HL-60 (cell line): ENCODE data around the gene LPO.

Source experiments
- GABPA ChIP-seq: IDR thresholded peaks from 2 replicates; pipeline ENCODE4 v1.6.1; 2012; ENCODE audit warnings: low read depth
- TF ChIP-seq, protein P1 (sequence below): IDR thresholded peaks from one replicate; pipeline ENCODE4 v1.5.1; 2011; ENCODE audit warnings: low read length, control low read depth, inconsistent platforms; ENCODE audit not compliant: insufficient read depth

DNA sequence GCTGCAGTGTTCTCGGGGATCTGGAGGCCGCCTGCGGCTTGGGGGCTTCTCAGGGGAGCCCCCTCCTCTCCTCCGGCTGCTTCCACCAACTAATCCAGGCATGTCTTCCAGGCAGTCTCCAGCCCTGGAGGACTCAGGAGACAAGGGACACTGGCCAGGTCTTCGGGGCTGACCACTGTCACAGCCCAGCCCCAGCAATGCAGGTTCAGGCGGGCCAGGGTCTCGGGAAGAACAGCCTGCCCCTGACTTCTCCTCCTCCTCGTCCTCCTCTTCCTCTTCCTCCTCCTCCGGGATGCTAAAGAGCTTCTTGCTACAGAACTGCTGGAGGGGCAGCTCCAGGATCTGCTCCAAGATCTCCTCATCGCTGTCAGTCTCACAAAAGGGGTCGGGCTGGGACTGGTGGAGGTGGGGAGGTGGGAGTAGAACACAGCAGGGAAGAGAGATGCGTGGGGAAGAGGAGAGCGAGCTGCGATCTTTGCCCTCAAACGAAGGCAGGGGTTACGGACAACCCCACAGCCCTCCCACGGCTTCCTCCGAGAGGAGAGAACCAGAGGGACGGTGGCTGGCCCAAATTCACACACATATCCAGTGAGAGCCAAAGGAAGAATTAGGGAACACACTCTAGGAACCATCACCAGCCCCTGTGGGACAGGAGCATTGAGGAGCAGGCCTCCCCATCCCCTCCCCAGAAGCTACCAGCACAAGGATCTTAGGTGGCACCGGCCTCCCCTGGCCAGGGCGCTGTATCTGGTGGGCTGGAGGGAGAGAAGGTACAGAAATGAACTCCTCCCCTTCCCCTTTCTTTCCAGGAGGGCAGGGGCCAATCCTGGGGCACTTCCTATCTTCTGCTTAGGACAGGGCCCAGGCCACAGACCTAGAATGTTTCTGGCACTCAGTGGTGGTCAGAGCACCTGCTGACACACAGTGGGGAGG lies 70.9 kb downstream of the LPO start:
- TF ChIP-seq, protein P1, sequence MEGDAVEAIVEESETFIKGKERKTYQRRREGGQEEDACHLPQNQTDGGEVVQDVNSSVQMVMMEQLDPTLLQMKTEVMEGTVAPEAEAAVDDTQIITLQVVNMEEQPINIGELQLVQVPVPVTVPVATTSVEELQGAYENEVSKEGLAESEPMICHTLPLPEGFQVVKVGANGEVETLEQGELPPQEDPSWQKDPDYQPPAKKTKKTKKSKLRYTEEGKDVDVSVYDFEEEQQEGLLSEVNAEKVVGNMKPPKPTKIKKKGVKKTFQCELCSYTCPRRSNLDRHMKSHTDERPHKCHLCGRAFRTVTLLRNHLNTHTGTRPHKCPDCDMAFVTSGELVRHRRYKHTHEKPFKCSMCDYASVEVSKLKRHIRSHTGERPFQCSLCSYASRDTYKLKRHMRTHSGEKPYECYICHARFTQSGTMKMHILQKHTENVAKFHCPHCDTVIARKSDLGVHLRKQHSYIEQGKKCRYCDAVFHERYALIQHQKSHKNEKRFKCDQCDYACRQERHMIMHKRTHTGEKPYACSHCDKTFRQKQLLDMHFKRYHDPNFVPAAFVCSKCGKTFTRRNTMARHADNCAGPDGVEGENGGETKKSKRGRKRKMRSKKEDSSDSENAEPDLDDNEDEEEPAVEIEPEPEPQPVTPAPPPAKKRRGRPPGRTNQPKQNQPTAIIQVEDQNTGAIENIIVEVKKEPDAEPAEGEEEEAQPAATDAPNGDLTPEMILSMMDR, result no peak
- no peak for TF ChIP-seq GABPA
